HepG2 (cell line): Measurements from ENCODE around the gene MYO1E.

Experiments used
- EZH2 ChIP-seq: conservative IDR thresholded peaks from 2 replicates; pipeline ENCODE4 v1.6.1; 2012; ENCODE audit warnings: mild to moderate bottlenecking, low read depth, low read length, moderate library complexity
- NR3C1 ChIP-seq: sonication (generic); formaldehyde crosslinking; IDR thresholded peaks from 2 replicates; pipeline ENCODE4 v1.4.0; 2020; ENCODE audit warnings: missing genetic modification reagents
- POLR2A ChIP-seq, 2 experiments: IDR thresholded peaks; 2 replicates each; pipeline ENCODE4 v1.6.1; 2011; ENCODE audit warnings: low read depth in 2 of 2, low read length in 2 of 2, mild to moderate bottlenecking in 1 of 2, moderate library complexity in 1 of 2; ENCODE audit not compliant: insufficient read depth in 1 of 2
- POLR2AphosphoS5 ChIP-seq: IDR thresholded peaks from 2 replicates; pipeline ENCODE4 v1.6.1; 2012; ENCODE audit warnings: low read depth, low read length
- REPIN1 ChIP-seq: sonication (generic); formaldehyde crosslinking; IDR thresholded peaks from 2 replicates; pipeline ENCODE4 v1.8.0; 2022; ENCODE audit warnings: missing genetic modification reagents, low read depth, mild to moderate bottlenecking, borderline replicate concordance
- SRSF9 ChIP-seq: fragments of 200-400 bp; formaldehyde crosslinking; IDR thresholded peaks from 2 replicates; pipeline ENCODE4 v1.6.1; 2018; ENCODE audit warnings: borderline replicate concordance, mild to moderate bottlenecking, low read depth, low read length; ENCODE audit not compliant: insufficient read depth, poor library complexity, severe bottlenecking
- YEATS2 ChIP-seq: sonication (generic); formaldehyde crosslinking; IDR thresholded peaks from 2 replicates; pipeline ENCODE4 v1.4.0; 2020; ENCODE audit warnings: missing genetic modification reagents, borderline replicate concordance
- ZNF382 ChIP-seq: sonication (generic); formaldehyde crosslinking; IDR thresholded peaks from 2 replicates; pipeline ENCODE4 v1.5.0; 2020; ENCODE audit warnings: missing genetic modification reagents, mild to moderate bottlenecking, borderline replicate concordance
- TF ChIP-seq, protein P1 (sequence below): sonication (generic); formaldehyde crosslinking; IDR thresholded peaks from 2 replicates; pipeline ENCODE4 v1.5.0; 2020; ENCODE audit warnings: mild to moderate bottlenecking, missing genetic modification reagents
- TF ChIP-seq, protein P2 (sequence below): IDR thresholded peaks from 2 replicates; pipeline ENCODE4 v1.4.0; 2020; ENCODE audit warnings: mild to moderate bottlenecking, missing genetic modification reagents
- TF ChIP-seq, protein P3 (sequence below): sonication (generic); formaldehyde crosslinking; conservative IDR thresholded peaks from 2 replicates; pipeline ENCODE4 v1.4.0; 2020; ENCODE audit warnings: missing genetic modification reagents
- TF ChIP-seq, protein P4 (sequence below): sonication (generic); formaldehyde crosslinking; IDR thresholded peaks from 2 replicates; pipeline ENCODE4 v1.8.1; 2023; ENCODE audit warnings: mild to moderate bottlenecking, inconsistent platforms, moderate library complexity, missing genetic modification reagents, borderline replicate concordance

DNA sequence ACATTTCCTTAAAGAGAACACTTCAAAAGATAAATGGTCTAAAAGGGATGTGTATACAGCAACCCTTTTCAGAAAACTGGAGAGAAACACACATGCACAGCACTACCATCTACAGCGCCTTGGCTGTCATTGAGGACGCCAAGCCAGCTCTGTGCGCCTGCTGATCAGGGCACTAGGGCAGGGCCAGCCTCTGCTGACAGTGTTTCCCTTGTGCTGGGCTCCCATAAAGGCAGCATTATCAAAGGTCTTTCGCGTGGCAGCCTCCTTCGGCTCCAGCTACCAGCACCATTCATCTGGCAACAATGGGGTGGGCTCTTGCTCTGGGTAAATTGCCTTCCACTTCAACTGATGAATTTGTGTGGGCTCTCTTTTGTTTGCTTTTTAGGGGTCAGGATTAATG, 112.6 kb downstream of the MYO1E start:
- no peak for TF ChIP-seq ZNF382 (CRISPR knock-in tag)
- TF ChIP-seq, protein P1, sequence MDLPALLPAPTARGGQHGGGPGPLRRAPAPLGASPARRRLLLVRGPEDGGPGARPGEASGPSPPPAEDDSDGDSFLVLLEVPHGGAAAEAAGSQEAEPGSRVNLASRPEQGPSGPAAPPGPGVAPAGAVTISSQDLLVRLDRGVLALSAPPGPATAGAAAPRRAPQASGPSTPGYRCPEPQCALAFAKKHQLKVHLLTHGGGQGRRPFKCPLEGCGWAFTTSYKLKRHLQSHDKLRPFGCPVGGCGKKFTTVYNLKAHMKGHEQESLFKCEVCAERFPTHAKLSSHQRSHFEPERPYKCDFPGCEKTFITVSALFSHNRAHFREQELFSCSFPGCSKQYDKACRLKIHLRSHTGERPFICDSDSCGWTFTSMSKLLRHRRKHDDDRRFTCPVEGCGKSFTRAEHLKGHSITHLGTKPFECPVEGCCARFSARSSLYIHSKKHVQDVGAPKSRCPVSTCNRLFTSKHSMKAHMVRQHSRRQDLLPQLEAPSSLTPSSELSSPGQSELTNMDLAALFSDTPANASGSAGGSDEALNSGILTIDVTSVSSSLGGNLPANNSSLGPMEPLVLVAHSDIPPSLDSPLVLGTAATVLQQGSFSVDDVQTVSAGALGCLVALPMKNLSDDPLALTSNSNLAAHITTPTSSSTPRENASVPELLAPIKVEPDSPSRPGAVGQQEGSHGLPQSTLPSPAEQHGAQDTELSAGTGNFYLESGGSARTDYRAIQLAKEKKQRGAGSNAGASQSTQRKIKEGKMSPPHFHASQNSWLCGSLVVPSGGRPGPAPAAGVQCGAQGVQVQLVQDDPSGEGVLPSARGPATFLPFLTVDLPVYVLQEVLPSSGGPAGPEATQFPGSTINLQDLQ (CRISPR knock-in tag), result no peak
- TF ChIP-seq, protein P2, sequence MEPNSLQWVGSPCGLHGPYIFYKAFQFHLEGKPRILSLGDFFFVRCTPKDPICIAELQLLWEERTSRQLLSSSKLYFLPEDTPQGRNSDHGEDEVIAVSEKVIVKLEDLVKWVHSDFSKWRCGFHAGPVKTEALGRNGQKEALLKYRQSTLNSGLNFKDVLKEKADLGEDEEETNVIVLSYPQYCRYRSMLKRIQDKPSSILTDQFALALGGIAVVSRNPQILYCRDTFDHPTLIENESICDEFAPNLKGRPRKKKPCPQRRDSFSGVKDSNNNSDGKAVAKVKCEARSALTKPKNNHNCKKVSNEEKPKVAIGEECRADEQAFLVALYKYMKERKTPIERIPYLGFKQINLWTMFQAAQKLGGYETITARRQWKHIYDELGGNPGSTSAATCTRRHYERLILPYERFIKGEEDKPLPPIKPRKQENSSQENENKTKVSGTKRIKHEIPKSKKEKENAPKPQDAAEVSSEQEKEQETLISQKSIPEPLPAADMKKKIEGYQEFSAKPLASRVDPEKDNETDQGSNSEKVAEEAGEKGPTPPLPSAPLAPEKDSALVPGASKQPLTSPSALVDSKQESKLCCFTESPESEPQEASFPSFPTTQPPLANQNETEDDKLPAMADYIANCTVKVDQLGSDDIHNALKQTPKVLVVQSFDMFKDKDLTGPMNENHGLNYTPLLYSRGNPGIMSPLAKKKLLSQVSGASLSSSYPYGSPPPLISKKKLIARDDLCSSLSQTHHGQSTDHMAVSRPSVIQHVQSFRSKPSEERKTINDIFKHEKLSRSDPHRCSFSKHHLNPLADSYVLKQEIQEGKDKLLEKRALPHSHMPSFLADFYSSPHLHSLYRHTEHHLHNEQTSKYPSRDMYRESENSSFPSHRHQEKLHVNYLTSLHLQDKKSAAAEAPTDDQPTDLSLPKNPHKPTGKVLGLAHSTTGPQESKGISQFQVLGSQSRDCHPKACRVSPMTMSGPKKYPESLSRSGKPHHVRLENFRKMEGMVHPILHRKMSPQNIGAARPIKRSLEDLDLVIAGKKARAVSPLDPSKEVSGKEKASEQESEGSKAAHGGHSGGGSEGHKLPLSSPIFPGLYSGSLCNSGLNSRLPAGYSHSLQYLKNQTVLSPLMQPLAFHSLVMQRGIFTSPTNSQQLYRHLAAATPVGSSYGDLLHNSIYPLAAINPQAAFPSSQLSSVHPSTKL (CRISPR knock-in tag), result no peak
- no peak for TF ChIP-seq POLR2AphosphoS5
- TF ChIP-seq POLR2A (IDR thresholded peaks at IDR 0.05; ENCODE audit: insufficient read depth in 1 of 2, low read depth in 2 of 2, low read length in 2 of 2), result no peak
- no peak for TF ChIP-seq YEATS2 (CRISPR knock-in tag)
- no peak for TF ChIP-seq NR3C1 (CRISPR knock-in tag)
- TF ChIP-seq SRSF9, result no peak
- TF ChIP-seq EZH2, result no peak
- TF ChIP-seq, protein P3, sequence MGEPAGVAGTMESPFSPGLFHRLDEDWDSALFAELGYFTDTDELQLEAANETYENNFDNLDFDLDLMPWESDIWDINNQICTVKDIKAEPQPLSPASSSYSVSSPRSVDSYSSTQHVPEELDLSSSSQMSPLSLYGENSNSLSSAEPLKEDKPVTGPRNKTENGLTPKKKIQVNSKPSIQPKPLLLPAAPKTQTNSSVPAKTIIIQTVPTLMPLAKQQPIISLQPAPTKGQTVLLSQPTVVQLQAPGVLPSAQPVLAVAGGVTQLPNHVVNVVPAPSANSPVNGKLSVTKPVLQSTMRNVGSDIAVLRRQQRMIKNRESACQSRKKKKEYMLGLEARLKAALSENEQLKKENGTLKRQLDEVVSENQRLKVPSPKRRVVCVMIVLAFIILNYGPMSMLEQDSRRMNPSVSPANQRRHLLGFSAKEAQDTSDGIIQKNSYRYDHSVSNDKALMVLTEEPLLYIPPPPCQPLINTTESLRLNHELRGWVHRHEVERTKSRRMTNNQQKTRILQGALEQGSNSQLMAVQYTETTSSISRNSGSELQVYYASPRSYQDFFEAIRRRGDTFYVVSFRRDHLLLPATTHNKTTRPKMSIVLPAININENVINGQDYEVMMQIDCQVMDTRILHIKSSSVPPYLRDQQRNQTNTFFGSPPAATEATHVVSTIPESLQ (CRISPR knock-in tag), result no peak
- TF ChIP-seq REPIN1 (CRISPR knock-in tag), result no peak
- TF ChIP-seq, protein P4, sequence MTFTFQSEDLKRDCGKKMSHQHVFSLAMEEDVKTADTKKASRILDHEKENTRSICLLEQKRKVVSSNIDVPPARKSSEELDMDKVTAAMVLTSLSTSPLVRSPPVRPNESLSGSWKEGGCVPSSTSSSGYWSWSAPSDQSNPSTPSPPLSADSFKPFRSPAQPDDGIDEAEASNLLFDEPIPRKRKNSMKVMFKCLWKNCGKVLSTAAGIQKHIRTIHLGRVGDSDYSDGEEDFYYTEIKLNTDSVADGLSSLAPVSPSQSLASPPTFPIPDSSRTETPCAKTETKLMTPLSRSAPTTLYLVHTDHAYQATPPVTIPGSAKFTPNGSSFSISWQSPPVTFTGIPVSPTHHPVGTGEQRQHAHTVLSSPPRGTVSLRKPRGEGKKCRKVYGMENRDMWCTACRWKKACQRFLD (CRISPR knock-in tag), result no peak
